Activated T-helper 2 cell treated with anti-CD3 and anti-CD28 coated beads, Interferon-gamma antibody, Interleukin-2, Interleukin-4, amounts not matched to agents 10 μg/mL and 5 μg/mL and 100 μg/mL, durations not matched to agents 14 hours and 24 hours and 36 hours (primary cell): ENCODE results near the gene CLC. TPM values are rescaled to one million over a fixed set of nuclear protein-coding genes. Genes with fewer than 3 reads are reported as not detected.
"Not testable (repeated sequence)": the region's sequence is repeated elsewhere in the genome, so short reads cannot be mapped to it uniquely, and the experiment has no call there.

Source experiments
- DNase-seq: peaks from one replicate; pipeline ENCODE4 v3.0.0; 2021; ENCODE audit warnings: low spot score
- H3K27ac Mint-ChIP-seq: one replicate; pipeline ENCODE4 v1.8.0; 2021; ENCODE audit warnings: mixed read lengths
- H3K27me3 Mint-ChIP-seq: one replicate; pipeline ENCODE4 v1.8.0; 2021; ENCODE audit warnings: low read depth, mixed read lengths
- H3K36me3 Mint-ChIP-seq: one replicate; pipeline ENCODE4 v1.8.0; 2021; ENCODE audit warnings: low read depth, mixed read lengths
- H3K4me1 Mint-ChIP-seq: one replicate; pipeline ENCODE4 v1.8.0; 2021; ENCODE audit warnings: low read depth, mixed read lengths
- H3K4me3 Mint-ChIP-seq: one replicate; pipeline ENCODE4 v1.8.0; 2021; ENCODE audit warnings: low read depth, mild to moderate bottlenecking, moderate library complexity, mixed read lengths
- H3K9me3 Mint-ChIP-seq: one replicate; pipeline ENCODE4 v1.8.0; 2021; ENCODE audit warnings: mixed read lengths
- intact Hi-C: fragments of 100-400 bp; cut with micrococcal nuclease; formaldehyde crosslinking; loops from one replicate; pipeline ENCODE4 v1.15.1; 2023
- total RNA-seq: library from RNA; stranded (reverse); gene quantifications from 2 replicates; pipeline ENCODE4 v1.2.3, GENCODE V29; 2022

Gene CLC
- 0.30 TPM in 1 of 2 replicates, not detected in the other for total RNA-seq

GRCh38 chr19:39737891-39738290 is at the start of gene CLC:
Gene CLC, minus strand, starts transcription at chr19:39738029. Its CDS starts 77 bp downstream, at chr19:39737952.
- no peaks in the 10 kb centered on the region for H3K36me3 Mint-ChIP-seq
- H3K4me3 Mint-ChIP-seq = no peak within 1 kb of the TSS
- H3K27ac Mint-ChIP-seq = no peak within 1 kb of the TSS
- DNase-seq = no peak
- H3K27me3 Mint-ChIP-seq = peaks cover 4% of the 10 kb centered on the region
- peaks cover 42% of the 10 kb centered on the region for H3K4me1 Mint-ChIP-seq
- intact Hi-C loops = no loop called here
- H3K9me3 Mint-ChIP-seq = peaks cover 7% of the 10 kb centered on the region

GRCh38 chr19:39780894-39781293 is 43.1 kb upstream of the CLC start:
- peaks cover 34% of the 10 kb centered on the region for H3K27me3 Mint-ChIP-seq

DNA sequence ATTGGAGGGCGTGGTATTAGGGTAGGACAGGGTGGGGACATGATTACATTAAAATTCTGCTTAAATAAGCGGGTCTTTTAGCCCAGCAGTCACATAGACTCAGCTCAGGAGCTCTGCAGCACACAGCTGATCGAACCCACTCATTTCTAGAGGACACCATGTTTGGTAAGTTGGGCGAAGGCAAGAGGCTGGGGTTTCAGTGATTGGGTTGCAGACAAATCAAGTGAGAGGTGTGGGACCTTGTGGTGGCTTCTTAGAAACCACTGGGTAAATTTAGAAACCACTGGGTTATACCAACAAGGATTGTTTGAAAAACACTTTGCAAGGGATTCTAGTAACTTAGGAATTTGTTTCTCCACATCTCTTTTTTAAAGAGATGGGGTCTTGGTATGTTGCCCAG is 40.9 kb upstream of the CLC start, which contains the start of gene LEUTX:
TSS of gene LEUTX (plus strand) at position 92 of the 400 bp plus-strand sequence. CDS start at position 159, 67 bp downstream.
- H3K9me3 Mint-ChIP-seq = no peaks in the 10 kb centered on the region
- no peaks in the 10 kb centered on the region for H3K36me3 Mint-ChIP-seq
- no peak for DNase-seq
- peaks cover 25% of the 10 kb centered on the region for H3K27me3 Mint-ChIP-seq
- no peak within 1 kb of the TSS for H3K27ac Mint-ChIP-seq
- H3K4me1 Mint-ChIP-seq = peaks cover 21% of the 10 kb centered on the region
- intact Hi-C loops = no loop called here
- no peak within 1 kb of the TSS for H3K4me3 Mint-ChIP-seq

More at GRCh38 chr19:39780894-39781293, 43.1 kb upstream of the CLC start:
- H3K4me1 Mint-ChIP-seq = peaks cover 21% of the 10 kb centered on the region
- H3K9me3 Mint-ChIP-seq = no peaks in the 10 kb centered on the region
- no peak for DNase-seq
- H3K4me3 Mint-ChIP-seq = no peak overlapping the region
- H3K36me3 Mint-ChIP-seq = no peaks in the 10 kb centered on the region
- intact Hi-C loops = no loop called here
- no peak overlapping the region for H3K27ac Mint-ChIP-seq

DNA sequence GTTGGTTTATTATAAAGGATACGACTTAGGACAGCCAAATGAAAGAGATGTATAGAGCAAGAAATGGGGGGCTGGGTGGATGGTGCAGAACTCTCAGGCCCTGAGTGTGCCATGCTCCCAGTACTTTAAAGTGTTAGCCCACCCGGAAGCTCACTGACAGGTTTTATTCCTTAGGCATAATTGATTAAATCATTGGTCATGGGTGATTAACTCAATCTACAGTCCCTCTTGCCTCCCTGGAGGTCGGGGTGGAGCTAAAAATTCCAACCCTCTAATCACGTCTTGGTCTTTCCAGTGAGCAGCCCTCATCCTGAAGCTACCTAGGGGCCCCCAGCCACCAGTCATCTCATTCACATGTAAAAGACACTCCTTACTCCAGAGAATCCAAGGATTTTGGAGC is 31.0 kb upstream of the CLC start:
- DNase-seq = no peak
- Mint-ChIP-seq H3K4me1 (peaks cover 3% of the 10 kb centered on the region), H3K27me3 (peaks cover 16% of the 10 kb centered on the region), H3K36me3 (no peaks in the 10 kb centered on the region), H3K4me3 (no peak overlapping the region), H3K27ac (no peak overlapping the region), H3K9me3 (peaks cover 6% of the 10 kb centered on the region)
- intact Hi-C loops = loop anchor here (5.0 kb wide), 1 partner anchor 91 kb away; no protein-coding TSS in a partner anchor

DNA sequence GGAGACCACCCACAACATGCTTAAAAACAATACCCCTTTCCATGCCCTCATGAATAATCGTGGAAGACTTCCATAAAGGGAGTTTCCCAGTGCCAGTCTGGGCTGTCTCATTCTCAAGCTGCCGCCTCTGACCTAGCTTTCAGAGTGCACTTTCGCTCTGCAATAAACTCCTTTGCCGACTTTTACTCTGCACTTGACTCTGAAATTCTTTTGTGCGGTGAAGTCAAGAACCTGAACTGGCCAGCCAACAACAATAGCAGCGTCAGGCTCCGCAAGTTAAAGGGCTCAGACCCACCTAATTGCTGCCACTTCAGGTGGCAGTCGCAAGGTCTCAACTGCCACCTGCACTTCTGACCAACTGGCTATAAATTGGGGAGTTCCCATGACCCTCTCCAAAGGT is 30.5 kb upstream of the CLC start:
- no peak overlapping the region for H3K4me3 Mint-ChIP-seq
- intact Hi-C loops = loop anchor here (5.0 kb wide), 1 partner anchor 91 kb away; no protein-coding TSS in a partner anchor
- no peak for DNase-seq
- peaks cover 3% of the 10 kb centered on the region for H3K4me1 Mint-ChIP-seq
- peaks cover 18% of the 10 kb centered on the region for H3K27me3 Mint-ChIP-seq
- H3K36me3 Mint-ChIP-seq = no peaks in the 10 kb centered on the region
- no peak overlapping the region for H3K27ac Mint-ChIP-seq
- peaks cover 6% of the 10 kb centered on the region for H3K9me3 Mint-ChIP-seq

DNA sequence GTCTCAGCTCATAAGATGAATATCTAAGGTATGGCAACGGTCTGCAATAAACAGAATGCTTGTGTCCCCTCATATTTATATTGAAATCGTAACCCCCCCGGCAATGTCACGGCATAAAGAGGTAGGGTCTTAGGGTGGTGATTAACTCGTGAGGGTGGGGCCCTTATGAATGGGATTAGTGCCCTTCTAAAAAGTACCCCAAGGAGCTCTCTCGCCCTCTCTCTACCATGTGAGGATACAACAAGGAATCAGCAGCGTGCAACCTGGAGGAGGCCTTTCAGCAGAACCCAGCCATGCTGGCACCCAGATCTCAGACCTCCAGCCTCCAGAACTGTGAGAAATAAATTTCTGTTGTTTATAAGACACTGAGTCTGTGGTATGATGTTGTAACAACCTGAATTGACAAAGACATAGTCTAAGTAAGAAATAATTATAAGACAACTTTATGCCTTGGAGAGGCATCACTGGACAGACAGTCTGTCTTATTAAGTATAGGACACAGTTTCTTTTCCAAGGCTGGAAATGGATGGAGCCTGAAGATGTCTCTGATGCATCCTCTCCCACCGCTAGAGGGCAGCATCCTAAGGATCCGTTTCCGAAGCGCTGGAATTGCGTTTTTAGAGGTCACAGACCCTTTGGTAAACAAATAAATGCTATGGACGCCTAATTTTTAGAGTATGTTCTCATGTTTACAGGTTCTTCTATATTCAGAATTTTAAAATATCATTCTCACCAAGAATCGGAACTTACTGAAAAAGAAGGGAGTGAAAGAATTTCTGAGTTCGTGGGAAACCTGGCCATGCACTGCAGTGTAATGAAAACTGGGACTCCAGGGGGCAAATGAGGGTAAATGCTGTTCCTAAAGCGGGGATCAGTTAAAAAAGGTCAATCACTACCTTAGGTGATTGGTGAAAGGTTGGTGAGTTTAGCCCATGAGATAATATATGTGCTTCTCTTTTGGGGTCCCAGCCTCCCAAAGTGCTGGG is 27.6 kb upstream of the CLC start:
- Mint-ChIP-seq H3K36me3 (no peaks in the 10 kb centered on the region), H3K9me3 (peaks cover 6% of the 10 kb centered on the region), H3K4me1 (peaks cover 3% of the 10 kb centered on the region), H3K4me3 (no peak overlapping the region), H3K27ac (no peak overlapping the region), H3K27me3 (peaks cover 19% of the 10 kb centered on the region)
- intact Hi-C loops = loop anchor here (5.0 kb wide), 1 partner anchor 88 kb away; no protein-coding TSS in a partner anchor
- DNase-seq = no peak

- H3K27ac Mint-ChIP-seq, H3K9me3 Mint-ChIP-seq, intact Hi-C loops, H3K4me3 Mint-ChIP-seq, H3K36me3 Mint-ChIP-seq, DNase-seq: not testable (repeated sequence)
- peaks cover 28% of the 10 kb centered on the region for H3K27me3 Mint-ChIP-seq
- H3K4me1 Mint-ChIP-seq = peaks cover 10% of the 10 kb centered on the region
Observed at GRCh38 chr19:39761851-39762250, 24.0 kb upstream of the CLC start.

- no peak overlapping the region for H3K27ac Mint-ChIP-seq
- intact Hi-C loops = no loop called here
- no peak overlapping the region for H3K4me3 Mint-ChIP-seq
- peaks cover 33% of the 10 kb centered on the region for H3K27me3 Mint-ChIP-seq
- H3K4me1 Mint-ChIP-seq = peaks cover 7% of the 10 kb centered on the region
- H3K36me3 Mint-ChIP-seq = no peaks in the 10 kb centered on the region
- no peak for DNase-seq
- H3K9me3 Mint-ChIP-seq = no peaks in the 10 kb centered on the region
Observed at GRCh38 chr19:39759457-39760184, 21.8 kb upstream of the CLC start.

DNA sequence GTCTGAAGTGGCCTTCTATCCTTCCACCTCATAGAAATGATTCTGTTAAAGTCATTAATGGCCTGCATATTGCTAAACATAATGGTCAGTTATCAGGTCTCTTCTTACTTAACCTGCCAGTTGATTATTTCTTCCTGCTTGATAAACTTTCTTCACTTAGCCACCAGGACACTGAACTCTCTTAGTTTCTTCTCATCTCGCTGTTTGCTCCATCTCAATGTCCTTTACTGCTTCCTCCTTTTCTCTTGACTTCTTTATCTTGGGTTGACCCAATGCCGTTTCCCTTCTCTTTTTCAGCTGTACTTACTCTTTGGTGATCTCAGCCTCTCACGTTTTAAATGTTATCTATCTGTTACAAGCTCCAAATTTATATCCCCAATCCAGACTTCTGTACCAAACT is 17.1 kb upstream of the CLC start:
- no peak overlapping the region for H3K27ac Mint-ChIP-seq
- H3K9me3 Mint-ChIP-seq = no peaks in the 10 kb centered on the region
- intact Hi-C loops = no loop called here
- H3K4me3 Mint-ChIP-seq = no peak overlapping the region
- peaks cover 32% of the 10 kb centered on the region for H3K27me3 Mint-ChIP-seq
- H3K36me3 Mint-ChIP-seq = no peaks in the 10 kb centered on the region
- H3K4me1 Mint-ChIP-seq = peaks cover 4% of the 10 kb centered on the region
- no peak for DNase-seq

DNA sequence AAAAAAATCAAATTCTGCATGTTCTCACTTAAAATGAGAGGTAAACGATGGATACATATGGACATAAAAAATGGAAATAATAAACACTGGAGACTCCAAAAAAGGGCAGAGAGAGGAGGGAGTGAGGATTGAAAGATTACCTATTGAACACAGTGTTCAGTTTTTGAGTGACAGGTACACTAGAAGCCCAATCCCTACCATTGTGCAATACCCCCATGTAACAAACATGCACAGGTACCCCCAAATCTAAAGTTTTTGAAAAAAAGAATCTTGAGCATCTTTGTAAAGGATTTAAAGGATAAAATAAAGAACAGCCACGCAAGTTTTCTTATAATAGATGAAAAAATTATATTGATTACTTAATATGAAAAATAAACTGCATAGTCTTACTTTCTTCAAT is 16.7 kb upstream of the CLC start:
- intact Hi-C loops = no loop called here

DNA sequence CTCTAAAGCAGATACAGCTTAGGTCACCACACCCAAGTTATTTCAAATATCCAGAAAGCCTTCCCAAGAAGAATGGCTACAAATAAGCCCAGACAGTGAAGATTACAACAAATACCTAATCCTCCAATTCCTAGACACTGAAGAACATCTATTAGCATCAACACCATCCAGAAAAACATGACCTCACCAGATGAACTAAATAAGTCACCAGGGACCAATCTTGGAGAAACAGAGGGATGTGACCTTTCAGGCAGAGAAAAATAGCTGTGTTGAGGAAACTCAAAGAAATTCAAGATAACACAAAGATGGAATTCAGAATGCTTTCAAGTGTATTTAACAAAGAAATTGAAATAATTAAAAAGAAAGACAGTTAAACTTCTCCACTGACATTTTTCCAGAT is 15.0 kb upstream of the CLC start:
- no peak for DNase-seq
- no peaks in the 10 kb centered on the region for H3K9me3 Mint-ChIP-seq
- H3K27ac Mint-ChIP-seq = no peak overlapping the region
- no peaks in the 10 kb centered on the region for H3K4me1 Mint-ChIP-seq
- intact Hi-C loops = no loop called here
- peaks cover 25% of the 10 kb centered on the region for H3K27me3 Mint-ChIP-seq
- no peaks in the 10 kb centered on the region for H3K36me3 Mint-ChIP-seq
- H3K4me3 Mint-ChIP-seq = no peak overlapping the region

More for the DNA sequence above, 16.7 kb upstream of the CLC start:
- Mint-ChIP-seq H3K4me3 (no peak overlapping the region), H3K9me3 (no peaks in the 10 kb centered on the region), H3K27ac (no peak overlapping the region), H3K27me3 (peaks cover 32% of the 10 kb centered on the region), H3K36me3 (no peaks in the 10 kb centered on the region), H3K4me1 (no peaks in the 10 kb centered on the region)
- no peak for DNase-seq

GRCh38 chr19:39752390-39752789 is 14.6 kb upstream of the CLC start:
- intact Hi-C loops = no loop called here
- peaks cover 22% of the 10 kb centered on the region for H3K27me3 Mint-ChIP-seq
- no peak overlapping the region for H3K27ac Mint-ChIP-seq
- no peaks in the 10 kb centered on the region for H3K4me1 Mint-ChIP-seq
- no peaks in the 10 kb centered on the region for H3K9me3 Mint-ChIP-seq
- DNase-seq = no peak
- H3K4me3 Mint-ChIP-seq = no peak overlapping the region
- no peaks in the 10 kb centered on the region for H3K36me3 Mint-ChIP-seq
